Common myeloid progenitor, CD34-positive (primary cell): ENCODE data around the gene BICD1.
A peak's percentile ranks its signal among the peaks of the same experiment; 100 is the strongest.

Source experiments
- CTCF ChIA-PET: fragments of 350-600 bp; sonication (Branson Sonifier 250); formaldehyde crosslinking; loops from one replicate; lab custom pipeline; 2021; ENCODE audit warnings: antibody characterized with exemption; lab: Charles Lee
- POLR2A ChIA-PET: fragments of 350-600 bp; sonication (Branson Sonifier 250); formaldehyde crosslinking; loops from one replicate; lab custom pipeline; 2021; ENCODE audit warnings: antibody characterized with exemption; lab: Charles Lee
- DNase-seq, 3 donors: peaks; one replicate each; pipeline versions ENCODE4 v3.0.0 to v3.0.0-alpha.2; 2013
- H3K27ac ChIP-seq, 2 experiments: 1 replicate in 1 of 2; 2 replicates in 1 of 2; pipeline ENCODE4 v1.7.0; 2013; ENCODE audit warnings: inconsistent platforms in 2 of 2, low read length in 2 of 2, mild to moderate bottlenecking in 2 of 2, low read depth in 1 of 2, moderate library complexity in 1 of 2; ENCODE audit not compliant: severe bottlenecking in 2 of 2, insufficient read depth in 1 of 2, poor library complexity in 1 of 2
- H3K27me3 ChIP-seq, 5 experiments: replicated peaks in 2 of 5; 1 replicate in 3 of 5; 2 replicates in 2 of 5; pipeline versions ENCODE4 v1.6.1 to v1.7.0; 2013; ENCODE audit warnings: low read length in 4 of 5, mild to moderate bottlenecking in 2 of 5, moderate library complexity in 2 of 5, inconsistent platforms in 1 of 5; ENCODE audit not compliant: insufficient read depth in 5 of 5, control insufficient read depth in 4 of 5
- H3K36me3 ChIP-seq, 4 experiments: 1 replicate in 2 of 4; 2 replicates in 2 of 4; pipeline versions ENCODE4 v1.6.1 to v1.7.0; 2013; ENCODE audit warnings: low read length in 3 of 4, control low read depth in 1 of 4, mild to moderate bottlenecking in 1 of 4; ENCODE audit not compliant: control insufficient read depth in 4 of 4, insufficient read depth in 4 of 4
- H3K4me1 ChIP-seq, 4 experiments: 1 replicate in 3 of 4; 2 replicates in 1 of 4; pipeline versions ENCODE4 v1.6.1 to v1.7.1; 2013; ENCODE audit warnings: low read length in 3 of 4, mild to moderate bottlenecking in 3 of 4, control low read depth in 1 of 4, inconsistent platforms in 1 of 4, moderate library complexity in 1 of 4; ENCODE audit not compliant: control insufficient read depth in 4 of 4, insufficient read depth in 4 of 4; ENCODE audit errors: control extremely low read depth in 1 of 4
- H3K4me3 ChIP-seq, 7 experiments: 1 replicate in 4 of 7; 2 replicates in 3 of 7; pipeline versions ENCODE4 v1.5.1 to v1.7.0; 2013; ENCODE audit warnings: mild to moderate bottlenecking in 7 of 7, low read length in 6 of 7, moderate library complexity in 6 of 7, inconsistent platforms in 2 of 7, low read depth in 2 of 7, control low read depth in 1 of 7; ENCODE audit not compliant: insufficient read depth in 4 of 7, control insufficient read depth in 1 of 7; ENCODE audit errors: extremely low read depth in 1 of 7
- H3K9me3 ChIP-seq, 5 experiments: 1 replicate in 4 of 5; 2 replicates in 1 of 5; pipeline versions ENCODE4 v1.6.1 to v1.7.1; 2013; ENCODE audit warnings: low read length in 4 of 5, mild to moderate bottlenecking in 2 of 5, inconsistent platforms in 1 of 5, low read depth in 1 of 5, moderate library complexity in 1 of 5; ENCODE audit not compliant: control insufficient read depth in 4 of 5, insufficient read depth in 2 of 5; ENCODE audit errors: control extremely low read depth in 1 of 5
- WGBS: methylation state at CpG from one replicate; pipeline ENCODE4 v1.1.5; 2013; ENCODE audit not compliant: insufficient coverage; 5-methylcytosine and 5-hydroxymethylcytosine counted together

BICD1 gene

DNA sequence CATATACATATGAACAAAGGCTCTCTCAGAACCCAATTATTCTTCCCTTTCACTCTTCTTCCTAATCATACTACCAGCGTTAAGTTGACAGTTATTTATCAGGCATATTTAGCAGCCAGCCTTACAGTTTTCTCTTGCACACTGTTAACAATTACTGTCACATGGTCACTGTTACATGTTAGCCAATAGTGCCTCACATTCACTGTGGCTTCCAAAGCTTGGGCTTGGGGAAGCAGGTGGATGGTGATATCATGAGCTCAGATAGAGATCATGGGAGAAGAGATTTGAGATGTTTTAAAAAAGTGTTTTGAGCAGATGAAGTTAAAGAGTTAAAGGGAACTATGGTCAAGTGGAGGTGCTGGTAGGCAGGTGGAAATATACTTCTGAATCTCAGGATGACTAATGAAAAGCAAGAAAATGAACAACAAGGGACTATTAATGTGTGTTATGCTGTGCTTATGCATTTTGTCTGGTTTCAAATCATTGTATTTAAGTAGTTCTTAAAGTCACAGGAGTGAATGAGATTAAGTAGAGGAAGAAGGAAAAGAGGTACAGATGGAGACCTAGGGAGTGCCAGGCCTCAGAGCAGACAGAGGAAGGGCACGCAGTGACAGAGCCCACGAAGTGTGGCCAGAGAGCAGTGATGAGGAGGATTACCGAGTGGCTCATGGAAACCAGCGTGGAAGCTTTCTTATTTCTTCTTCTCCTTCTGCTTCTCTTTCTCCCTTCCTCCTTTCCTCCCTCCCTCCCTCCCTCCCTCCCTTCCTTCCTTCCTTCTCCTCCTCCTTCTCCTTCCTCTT is 39.6 kb downstream of the BICD1 start:
- no peak overlapping the region for H3K4me3 ChIP-seq
- H3K9me3 ChIP-seq: peaks cover 0 to 8% (median 4%) of the 10 kb centered on the region in 5 experiments
- H3K4me1 ChIP-seq: peaks cover 0 to 10% (median 1%) of the 10 kb centered on the region in 4 experiments
- 71% methylated on average over 1 of the region's 5 CpGs for WGBS
- H3K27ac ChIP-seq: no peak overlapping the region
- no peaks in the 10 kb centered on the region for H3K27me3 ChIP-seq
- CTCF ChIA-PET: interaction anchor here (0.9 to 1.1 kb wide), 2 partner anchors 10 to 12 kb away, joined by 3 read pairs; no protein-coding TSS in a partner anchor
- POLR2A ChIA-PET: no interaction called here
- H3K36me3 ChIP-seq: peaks cover 0 to 5% (median 2%) of the 10 kb centered on the region in 4 experiments
- DNase-seq: peak in 1 of 3 donors; percentile 21

DNA sequence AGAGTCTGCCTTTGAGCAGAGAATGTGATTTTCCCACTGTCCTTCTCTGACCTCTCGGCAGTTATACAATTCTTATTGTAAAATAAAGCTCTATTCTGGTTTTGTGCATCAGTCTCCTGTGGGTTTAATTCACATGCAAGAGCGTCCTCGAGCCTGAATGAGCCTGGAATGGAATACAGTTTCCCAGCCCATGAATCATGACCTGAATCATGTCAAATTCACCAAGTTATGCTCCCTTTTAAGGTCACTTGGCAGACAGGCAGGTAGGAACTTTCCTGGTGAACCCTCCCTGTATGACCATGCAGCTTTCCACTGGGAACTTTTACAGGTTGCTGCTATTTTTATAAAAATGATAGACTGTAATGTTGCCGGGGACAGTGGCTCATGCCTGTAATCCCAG is 41.7 kb downstream of the BICD1 start:
- DNase-seq: no peak
- ChIA-PET POLR2A (no interaction called here), CTCF (no interaction called here)
- WGBS: 100% methylated on average over 4 of the region's 4 CpGs
- Histone ChIP-seq H3K27ac (no peak overlapping the region), H3K9me3 (peaks cover 0 to 8% (median 4%) of the 10 kb centered on the region in 5 experiments), H3K4me3 (no peak overlapping the region), H3K4me1 (peaks cover 0 to 10% (median 1%) of the 10 kb centered on the region in 4 experiments), H3K36me3 (peaks cover 0 to 5% (median 2%) of the 10 kb centered on the region in 4 experiments), H3K27me3 (no peaks in the 10 kb centered on the region)

DNA sequence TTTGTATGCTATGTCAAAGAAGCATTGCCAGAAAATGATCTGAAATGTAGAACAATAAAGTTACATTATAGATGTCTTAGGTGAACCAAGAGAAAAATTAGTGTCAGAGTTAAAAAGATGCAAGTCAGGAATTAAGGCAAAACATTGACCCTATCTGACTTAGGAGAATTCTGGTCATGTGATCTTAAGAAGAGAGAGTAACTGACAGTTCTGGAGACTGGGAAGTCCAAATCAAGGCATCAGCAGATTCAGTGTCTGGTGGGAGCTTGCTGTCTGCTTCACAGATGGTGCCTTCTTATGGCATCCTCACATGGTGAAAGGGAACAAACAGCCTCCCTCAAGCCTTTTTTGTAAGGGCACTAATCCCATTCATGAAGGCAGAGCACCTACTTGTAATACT is 42.8 kb downstream of the BICD1 start:
- peaks cover 0 to 10% (median 1%) of the 10 kb centered on the region in 4 experiments for H3K4me1 ChIP-seq
- ChIA-PET CTCF (interaction anchor here (1.7 kb wide), 1 partner anchor 15 kb away, joined by 5 read pairs; no protein-coding TSS in a partner anchor), POLR2A (no interaction called here)

DNA sequence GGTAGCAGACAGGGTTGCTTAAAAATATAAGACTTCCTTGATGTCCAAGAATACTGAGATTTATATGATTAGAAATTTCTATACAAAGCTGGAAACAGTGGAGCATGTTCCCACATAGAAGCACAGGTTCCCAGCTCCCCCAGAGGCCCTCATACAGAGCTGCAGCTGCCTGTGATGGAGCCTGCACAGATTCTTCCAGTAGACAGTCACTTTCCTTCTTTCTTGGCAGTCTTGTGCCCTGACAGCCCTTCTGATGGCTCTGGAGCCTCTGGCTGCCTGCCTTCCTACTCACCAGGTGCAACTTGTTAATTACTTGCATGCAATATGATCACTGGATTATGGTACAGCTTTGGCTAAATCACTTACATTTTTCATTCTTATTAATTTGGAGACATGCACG is 44.4 kb downstream of the BICD1 start:
- CTCF ChIA-PET: interaction anchor here (0.7 kb wide), 1 partner anchor 40 kb away, joined by 4 read pairs; no protein-coding TSS in a partner anchor
- H3K4me3 ChIP-seq: no peak overlapping the region

More for the DNA sequence above, 42.8 kb downstream of the BICD1 start:
- H3K36me3 ChIP-seq: peaks cover 0 to 5% (median 2%) of the 10 kb centered on the region in 4 experiments
- no peaks in the 10 kb centered on the region for H3K27me3 ChIP-seq
- H3K9me3 ChIP-seq: peaks cover 0 to 8% (median 4%) of the 10 kb centered on the region in 5 experiments
- no peak overlapping the region for H3K4me3 ChIP-seq
- no peak for DNase-seq
- no peak overlapping the region for H3K27ac ChIP-seq

DNA sequence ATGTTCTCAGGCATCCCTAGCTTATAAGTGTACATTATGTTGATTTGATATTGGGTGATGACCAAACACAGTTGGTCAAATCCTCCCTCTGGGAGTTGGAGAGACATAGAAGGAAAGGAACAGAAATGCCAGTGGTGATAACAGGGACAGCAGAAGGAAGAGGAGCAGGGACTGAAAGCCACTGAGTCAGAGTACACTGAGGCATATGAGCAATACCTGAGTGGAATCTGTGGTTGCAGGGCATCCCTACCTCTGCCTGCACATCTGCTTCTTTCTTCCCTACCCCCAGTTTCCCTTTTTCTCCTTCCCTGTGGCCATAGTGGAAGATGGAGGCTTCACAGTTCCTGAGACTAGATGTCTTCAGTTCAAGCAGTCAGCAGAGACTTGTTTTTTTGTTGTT is 44.9 kb downstream of the BICD1 start:
- CTCF ChIA-PET: interaction anchor here (0.7 kb wide), 1 partner anchor 41 kb away, joined by 4 read pairs; no protein-coding TSS in a partner anchor
- Histone ChIP-seq H3K36me3 (peaks cover 2 to 5% (median 3%) of the 10 kb centered on the region in 4 experiments), H3K27ac (no peak overlapping the region), H3K27me3 (no peaks in the 10 kb centered on the region), H3K4me1 (no peaks in the 10 kb centered on the region), H3K4me3 (no peak overlapping the region), H3K9me3 (peaks cover 0 to 8% (median 4%) of the 10 kb centered on the region in 5 experiments)
- DNase-seq: no peak
- POLR2A ChIA-PET: no interaction called here

More for the DNA sequence above, 44.4 kb downstream of the BICD1 start:
- Histone ChIP-seq H3K27ac (no peak overlapping the region), H3K4me1 (peaks cover 0 to 4% (median 1%) of the 10 kb centered on the region in 4 experiments), H3K36me3 (peaks cover 0 to 5% (median 3%) of the 10 kb centered on the region in 4 experiments), H3K9me3 (peaks cover 0 to 8% (median 4%) of the 10 kb centered on the region in 5 experiments), H3K27me3 (no peaks in the 10 kb centered on the region)
- DNase-seq: no peak
- 100% methylated on average over 1 of the region's 1 CpG for WGBS
- POLR2A ChIA-PET: no interaction called here

DNA sequence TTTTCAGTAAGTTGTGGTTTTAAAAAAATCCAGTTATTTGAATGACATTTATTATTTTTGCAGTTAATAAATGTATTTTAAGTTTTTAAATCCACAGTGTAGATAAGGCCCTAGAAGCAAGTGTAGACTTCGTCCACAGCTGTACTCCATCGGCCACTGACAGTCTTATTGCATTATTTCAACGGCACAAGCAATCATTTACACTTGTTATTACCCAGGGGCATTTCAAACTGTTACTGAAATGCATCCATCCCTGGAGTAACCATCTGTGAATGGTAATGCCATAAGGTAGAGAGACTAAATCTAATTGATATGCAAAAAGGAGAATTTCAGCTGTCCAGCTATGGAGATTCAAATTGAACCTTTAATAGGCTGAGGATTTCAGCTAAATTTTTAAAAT is 48.4 kb downstream of the BICD1 start:
- WGBS: 94% methylated on average over 2 of the region's 3 CpGs
- ChIA-PET POLR2A (no interaction called here), CTCF (interaction anchor here (1.8 kb wide), 1 partner anchor 10 kb away, joined by 6 read pairs; no protein-coding TSS in a partner anchor)
- Histone ChIP-seq H3K4me1 (no peaks in the 10 kb centered on the region), H3K27ac (no peak overlapping the region), H3K4me3 (no peak overlapping the region), H3K9me3 (no peaks in the 10 kb centered on the region), H3K36me3 (peaks cover 0 to 7% (median 2%) of the 10 kb centered on the region in 4 experiments), H3K27me3 (no peaks in the 10 kb centered on the region)
- no peak for DNase-seq
